ENCODE data around the gene NAA15.

NAA15 gene

DNA sequence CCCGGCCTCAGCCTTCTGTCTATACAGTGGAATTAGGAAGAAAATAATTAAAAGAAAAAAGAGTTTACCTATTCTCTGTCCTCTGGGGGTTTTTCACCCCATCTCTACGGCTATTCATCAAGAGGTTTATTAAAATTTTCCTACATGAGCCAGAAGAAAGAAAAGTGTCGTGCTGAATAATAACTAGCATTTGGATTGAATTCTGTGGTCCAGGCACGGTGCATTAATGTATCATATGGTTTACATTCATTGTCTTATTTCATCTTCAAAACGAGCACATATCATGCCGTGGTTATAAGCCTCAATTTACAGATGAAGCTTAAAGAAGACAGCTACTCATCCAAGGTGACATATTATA, 5.4 kb upstream of the NAA15 start:
- no peak for DNase-seq (ENCODE audit: low read depth)
- TF ChIP-seq, protein P1, sequence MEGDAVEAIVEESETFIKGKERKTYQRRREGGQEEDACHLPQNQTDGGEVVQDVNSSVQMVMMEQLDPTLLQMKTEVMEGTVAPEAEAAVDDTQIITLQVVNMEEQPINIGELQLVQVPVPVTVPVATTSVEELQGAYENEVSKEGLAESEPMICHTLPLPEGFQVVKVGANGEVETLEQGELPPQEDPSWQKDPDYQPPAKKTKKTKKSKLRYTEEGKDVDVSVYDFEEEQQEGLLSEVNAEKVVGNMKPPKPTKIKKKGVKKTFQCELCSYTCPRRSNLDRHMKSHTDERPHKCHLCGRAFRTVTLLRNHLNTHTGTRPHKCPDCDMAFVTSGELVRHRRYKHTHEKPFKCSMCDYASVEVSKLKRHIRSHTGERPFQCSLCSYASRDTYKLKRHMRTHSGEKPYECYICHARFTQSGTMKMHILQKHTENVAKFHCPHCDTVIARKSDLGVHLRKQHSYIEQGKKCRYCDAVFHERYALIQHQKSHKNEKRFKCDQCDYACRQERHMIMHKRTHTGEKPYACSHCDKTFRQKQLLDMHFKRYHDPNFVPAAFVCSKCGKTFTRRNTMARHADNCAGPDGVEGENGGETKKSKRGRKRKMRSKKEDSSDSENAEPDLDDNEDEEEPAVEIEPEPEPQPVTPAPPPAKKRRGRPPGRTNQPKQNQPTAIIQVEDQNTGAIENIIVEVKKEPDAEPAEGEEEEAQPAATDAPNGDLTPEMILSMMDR (IDR thresholded peaks at IDR 0.05; ENCODE audit: low read length, missing control alignments) = no peak
- peak overlapping the region; percentile 77 for H3K4me3 ChIP-seq (replicated peaks; ENCODE audit: low read depth, low read length)

DNA sequence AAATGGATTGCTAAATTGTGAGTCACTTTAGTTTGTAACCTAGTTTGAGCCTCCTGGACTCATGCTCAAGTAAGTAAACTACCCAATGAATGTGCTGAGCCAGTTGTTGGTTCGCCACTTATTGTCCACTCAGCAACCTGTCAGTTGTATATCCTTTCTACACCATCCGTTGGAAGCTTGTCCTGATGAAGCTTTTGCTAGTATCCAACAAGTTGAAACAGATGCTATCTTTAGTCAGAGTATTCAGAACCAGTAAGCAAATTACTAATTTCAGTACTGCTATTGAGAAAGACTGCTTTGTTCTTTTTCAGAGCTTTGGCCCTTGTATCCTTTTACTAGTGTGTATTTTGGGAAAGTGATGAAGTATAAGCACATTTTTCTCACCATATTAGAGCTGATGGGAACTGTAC, 4.3 kb upstream of the NAA15 start:
- no peak overlapping the region for H3K4me3 ChIP-seq (replicated peaks; ENCODE audit: low read depth, low read length)
- TF ChIP-seq, protein P1 (IDR thresholded peaks at IDR 0.05; ENCODE audit: low read length, missing control alignments) = no peak
- no peak for DNase-seq (ENCODE audit: low read depth)

DNA sequence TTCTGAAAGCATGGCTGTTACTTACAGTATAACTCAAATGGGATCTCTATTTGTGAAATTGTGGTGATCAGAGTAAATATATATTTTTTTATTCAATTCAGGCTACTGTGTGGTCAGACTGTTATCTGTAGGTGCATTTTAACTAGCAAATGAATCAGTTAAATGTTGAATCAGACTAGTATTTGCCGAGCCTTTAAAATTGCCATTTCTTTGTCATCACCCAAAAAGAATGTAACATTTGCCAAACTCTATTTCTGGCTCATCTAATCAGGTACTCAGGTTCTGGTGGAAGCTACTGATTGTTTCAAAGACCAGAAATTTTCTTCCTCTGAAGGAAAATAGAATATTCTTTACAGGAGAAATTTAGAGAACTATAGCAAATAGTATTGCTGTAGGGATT, 1.8 kb upstream of the NAA15 start:
- TF ChIP-seq, protein P1 (IDR thresholded peaks at IDR 0.05; ENCODE audit: low read length, missing control alignments) = no peak

DNA sequence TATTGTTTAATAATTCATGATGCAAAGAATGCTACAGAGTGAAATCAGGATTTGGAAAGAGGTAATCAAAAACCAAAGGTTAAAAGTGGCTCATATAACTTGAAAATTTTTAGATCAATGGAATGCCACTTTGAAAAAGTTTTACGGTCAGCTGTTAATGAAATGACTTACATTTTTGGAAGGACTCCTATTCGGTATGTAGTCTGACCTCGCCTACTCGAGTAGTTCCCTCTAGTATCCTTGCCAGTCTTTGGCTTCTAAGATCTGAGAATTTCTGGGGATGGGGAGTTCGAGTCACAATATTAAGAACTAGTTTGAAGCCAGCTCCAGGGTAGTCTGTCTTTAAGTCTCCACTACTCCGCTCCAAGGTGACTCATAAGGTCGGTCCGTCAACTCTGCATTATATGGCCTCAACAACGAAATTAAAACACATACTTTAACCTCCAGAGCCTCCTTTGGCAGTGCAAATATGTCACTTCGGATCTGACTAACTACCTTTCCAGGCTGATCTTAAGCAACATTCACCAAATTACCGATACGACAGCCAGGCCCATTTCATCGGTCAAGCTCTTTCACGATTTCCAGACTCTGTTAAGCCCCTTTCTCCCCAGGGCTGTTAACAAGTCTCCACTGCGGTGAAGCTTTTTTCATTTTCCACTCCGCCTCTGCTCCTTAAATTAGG, 733 bp upstream of the NAA15 start:
- TF ChIP-seq, protein P1 (IDR thresholded peaks at IDR 0.05; ENCODE audit: low read length, missing control alignments) = no peak
- H3K4me3 ChIP-seq (replicated peaks; ENCODE audit: low read depth, low read length) = peak overlapping the region; percentile 90
- DNase-seq (ENCODE audit: low read depth) = peak; percentile 59

More for the DNA sequence above, 1.8 kb upstream of the NAA15 start:
- DNase-seq (ENCODE audit: low read depth) = no peak
- peak overlapping the region; percentile 90 for H3K4me3 ChIP-seq (replicated peaks; ENCODE audit: low read depth, low read length)

DNA sequence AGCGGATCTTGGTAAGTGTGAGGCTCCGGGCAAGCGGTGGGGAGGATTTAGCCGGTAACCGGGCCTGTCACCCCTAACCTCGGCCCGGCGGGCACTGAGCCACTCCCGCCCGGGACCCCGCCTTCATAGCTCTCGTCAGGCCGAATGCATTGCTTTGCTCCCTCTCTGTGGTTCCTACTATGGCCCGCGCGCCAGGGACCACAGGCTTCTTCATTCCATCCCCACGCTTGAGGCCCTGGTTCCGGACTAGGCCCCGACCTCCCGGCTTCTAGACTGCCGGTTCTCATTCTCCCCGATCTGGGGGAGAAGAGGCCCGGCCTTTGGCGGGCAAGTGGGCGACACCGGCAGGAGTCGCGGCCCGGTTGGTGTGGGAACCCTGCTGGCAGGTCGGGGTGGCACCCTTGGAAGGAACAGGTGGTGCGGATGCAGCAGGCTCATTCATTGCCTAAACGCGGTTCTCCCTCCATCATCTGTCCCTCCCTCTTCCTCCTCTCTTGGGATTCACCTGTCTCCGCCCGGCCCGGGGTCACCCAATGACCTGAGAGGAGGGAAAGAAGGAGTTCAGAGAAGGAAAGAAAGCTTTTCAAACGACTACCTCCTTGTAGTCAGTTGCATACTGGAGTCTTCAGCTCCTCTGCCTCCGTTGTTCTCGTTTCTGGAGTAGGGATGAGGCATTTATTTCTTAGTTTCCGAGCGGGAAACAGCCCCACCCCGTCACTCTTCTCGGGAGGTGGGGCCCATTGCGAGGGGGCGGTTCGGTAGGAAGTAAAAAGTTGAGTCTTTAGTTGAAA, 711 bp downstream of the NAA15 start, which contains the start of gene NDUFC1:
Gene NDUFC1 (minus strand): TSS at position 657 of the 791 bp plus-strand sequence. CDS start 6,679 bp downstream, outside the sequence.
- DNase-seq (ENCODE audit: low read depth) = peak; percentile 53
- peak within 1 kb of the TSS; percentile 90 for H3K4me3 ChIP-seq (replicated peaks; ENCODE audit: low read depth, low read length)
- TF ChIP-seq, protein P1 (IDR thresholded peaks at IDR 0.05; ENCODE audit: low read length, missing control alignments) = no peak

DNA sequence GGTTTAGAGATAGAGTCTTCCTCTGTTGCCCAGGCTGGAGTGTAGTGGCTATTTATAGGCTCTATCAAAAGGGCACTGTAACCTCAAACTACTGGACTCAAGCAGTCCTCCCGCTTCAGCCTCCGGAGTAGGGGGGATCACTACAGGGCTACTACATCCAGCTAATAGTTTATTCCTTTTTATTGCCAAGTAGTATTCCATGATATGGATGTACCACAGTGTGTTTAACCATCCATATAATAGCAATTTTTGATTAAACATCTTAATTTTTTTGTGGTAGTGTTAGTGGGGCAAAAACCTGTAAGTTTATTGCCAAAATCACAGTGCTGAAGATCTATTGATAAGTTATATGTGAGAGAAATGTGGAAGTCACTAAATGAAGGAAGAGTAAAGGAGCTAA, 3.6 kb downstream of the NAA15 start:
- TF ChIP-seq, protein P1 (IDR thresholded peaks at IDR 0.05; ENCODE audit: low read length, missing control alignments) = no peak
- H3K4me3 ChIP-seq (replicated peaks; ENCODE audit: low read depth, low read length) = no peak overlapping the region
- DNase-seq (ENCODE audit: low read depth) = no peak

All from fibroblast of pulmonary artery (primary cell).